GM18508 (cell line): ENCODE results near the gene PRPF38A.

ENCODE experiments used
- ATAC-seq: cut with Tn5 transposase; IDR thresholded peaks from one replicate; pipeline ENCODE4 v1.9.1; 2021; ENCODE audit warnings: moderate number of reproducible peaks; ENCODE audit not compliant: insufficient read depth, unreplicated experiment

PRPF38A gene

DNA sequence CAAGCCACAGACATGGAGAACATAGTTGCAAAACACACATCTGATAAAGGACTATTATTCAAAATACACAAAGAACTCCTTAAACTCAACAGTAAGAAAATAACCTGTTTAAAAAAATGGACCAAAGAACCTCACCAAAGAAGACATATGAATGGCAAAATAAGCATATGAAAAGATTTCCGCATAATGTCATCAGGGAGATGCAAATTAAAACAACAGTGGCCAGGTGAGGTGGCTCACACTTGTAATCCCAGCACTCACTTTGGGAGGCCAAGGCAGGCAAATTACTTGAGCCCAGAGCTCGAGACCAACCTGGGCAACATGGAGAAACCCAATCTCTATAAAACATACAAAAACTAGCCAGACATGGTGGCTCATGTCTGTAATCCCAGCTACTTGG, 50.4 kb downstream of the PRPF38A start:
- no peak for ATAC-seq

DNA sequence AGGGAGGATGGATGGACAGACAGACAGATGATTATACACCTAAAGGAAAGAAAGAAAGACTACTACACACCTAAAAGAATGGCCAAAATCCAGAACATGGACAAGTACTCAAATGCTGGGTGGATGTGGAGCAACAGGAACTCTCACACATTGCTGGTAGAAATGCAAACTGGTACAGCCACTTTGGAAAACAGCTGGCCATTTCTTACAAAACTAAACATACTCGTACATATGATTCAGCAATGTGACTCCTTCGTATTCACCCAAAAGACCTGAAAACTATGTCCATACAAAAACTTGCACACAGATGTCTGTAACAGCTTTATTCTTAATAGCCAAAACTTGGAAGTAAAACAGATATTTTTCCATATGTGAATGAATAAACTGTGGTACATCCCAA, 51.3 kb downstream of the PRPF38A start:
- ATAC-seq: no peak

DNA sequence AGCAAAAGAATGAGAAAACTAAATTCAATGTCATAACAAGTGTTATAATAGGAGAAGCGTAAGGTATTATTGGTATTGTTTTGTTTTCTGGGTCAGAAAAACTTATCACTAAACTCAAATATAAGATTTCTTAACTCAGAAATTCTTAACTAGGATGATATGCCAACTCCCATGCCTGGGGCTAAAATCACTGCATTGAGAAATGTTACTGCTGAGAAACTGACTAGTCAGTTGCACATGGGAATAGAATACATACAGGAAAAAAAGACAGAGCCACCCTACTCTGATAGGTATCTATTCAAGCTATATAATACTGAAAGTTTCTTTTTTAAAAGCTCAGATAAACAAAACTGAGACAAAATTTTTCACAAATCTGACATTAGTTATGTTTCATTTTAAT, 56.3 kb downstream of the PRPF38A start:
- no peak for ATAC-seq

GRCh38 chr1:52461821-52462220, 57.4 kb downstream of the PRPF38A start:
- ATAC-seq: no peak

DNA sequence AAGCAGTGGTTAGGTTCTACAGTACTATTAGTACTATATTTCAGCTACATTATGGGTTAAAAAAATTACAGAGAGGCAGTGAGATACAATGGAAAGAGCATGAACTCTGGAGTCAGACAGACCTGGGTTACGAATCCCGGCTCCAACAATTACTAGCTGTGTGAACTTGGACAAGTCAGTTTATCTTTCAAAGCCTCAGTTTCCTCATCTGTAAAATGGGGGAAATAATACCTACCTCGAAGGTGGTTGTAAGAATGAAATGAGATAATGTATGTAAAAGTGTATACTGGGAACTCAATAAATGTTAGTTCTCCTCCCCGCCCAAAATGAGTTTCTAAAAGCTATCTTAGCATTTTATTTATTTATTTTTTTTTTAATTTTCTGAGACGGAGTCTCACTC, 59.5 kb downstream of the PRPF38A start:
- ATAC-seq: no peak

- no peak for ATAC-seq
Observed at GRCh38 chr1:52469108-52469507, 64.7 kb downstream of the PRPF38A start.
